GM18517 (cell line): ENCODE measurements around the gene WHAMM.
"Not testable (repeated sequence)": the region's sequence is repeated elsewhere in the genome, so short reads cannot be mapped to it uniquely, and the experiment has no call there.

ENCODE experiments used
- ATAC-seq: cut with Tn5 transposase; IDR thresholded peaks from one replicate; pipeline ENCODE4 v1.9.1; 2021; ENCODE audit warnings: mild to moderate bottlenecking, moderate library complexity; ENCODE audit not compliant: unreplicated experiment

Gene WHAMM

DNA sequence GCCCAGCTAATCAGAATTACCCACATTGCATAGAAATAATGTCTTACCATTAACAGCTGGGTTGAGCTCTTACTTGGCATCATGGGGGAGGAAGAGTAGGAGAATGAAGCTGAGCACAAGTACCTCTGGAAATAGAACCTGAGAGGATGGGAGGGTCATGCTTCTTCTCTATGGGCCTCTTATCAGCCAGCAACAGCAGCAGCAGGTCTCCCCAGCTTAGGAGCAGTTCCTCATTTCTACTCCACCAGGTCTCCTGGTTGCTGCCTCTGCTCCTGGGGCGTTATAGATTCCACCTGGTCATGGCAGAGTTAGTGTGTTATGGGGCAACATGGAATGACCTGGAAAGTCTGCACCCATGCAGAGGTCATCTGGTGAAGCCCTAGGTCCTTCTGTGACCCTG lies 6.9 kb upstream of the WHAMM start:
- ATAC-seq: no peak

DNA sequence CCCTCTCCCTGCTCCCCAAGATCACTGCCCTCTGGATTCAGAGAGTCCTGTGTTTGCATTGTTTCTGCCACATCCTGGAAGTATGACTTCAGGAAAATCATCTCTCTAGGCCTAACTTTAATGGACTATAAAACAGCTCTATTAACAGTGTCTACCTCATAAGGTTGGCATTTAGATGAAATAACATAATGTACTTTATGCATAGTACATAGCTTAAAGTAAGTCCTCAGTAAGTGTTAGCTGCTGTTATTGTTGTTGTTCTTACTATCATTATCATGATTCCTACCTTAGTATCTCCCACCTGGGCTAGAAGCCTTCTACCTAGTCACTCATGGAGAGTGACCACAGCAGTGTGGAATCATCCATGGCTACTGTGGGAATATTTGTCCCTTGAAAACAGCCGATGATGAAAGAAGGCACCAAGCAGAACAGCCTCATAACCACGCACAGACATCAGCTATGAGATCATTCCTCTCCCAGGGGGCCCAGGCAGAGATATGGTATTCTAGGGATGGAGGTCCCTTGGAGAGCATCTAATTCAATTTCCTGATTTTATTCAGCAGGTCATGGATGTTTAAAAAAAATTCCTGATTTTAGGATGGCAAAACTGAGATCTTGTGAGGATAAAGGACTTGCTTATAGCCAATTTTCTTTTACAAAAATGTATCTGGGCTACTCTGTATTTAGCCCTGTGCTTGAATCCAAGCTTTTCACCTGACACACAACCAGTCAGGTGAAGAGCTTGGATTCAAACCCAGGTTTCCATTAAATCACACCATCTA lies 5.4 kb upstream of the WHAMM start:
- no peak for ATAC-seq

DNA sequence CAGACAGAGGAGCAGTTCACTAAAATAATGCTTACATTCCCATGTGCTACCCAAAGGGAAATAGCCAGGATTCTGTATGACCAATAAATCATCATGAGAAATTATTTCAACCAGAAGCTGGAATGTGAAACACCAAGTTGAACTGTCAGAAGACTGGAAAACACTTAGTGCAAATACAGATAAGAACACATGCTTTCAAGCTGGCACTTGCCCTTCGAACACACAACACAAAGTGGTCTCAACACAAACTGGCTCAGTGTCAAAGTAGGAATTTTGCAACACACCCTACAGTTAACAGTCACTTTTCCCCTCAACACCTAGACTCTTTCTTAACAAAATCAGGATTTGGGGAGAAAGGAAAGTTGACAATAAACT lies 4.9 kb upstream of the WHAMM start:
- ATAC-seq: no peak

DNA sequence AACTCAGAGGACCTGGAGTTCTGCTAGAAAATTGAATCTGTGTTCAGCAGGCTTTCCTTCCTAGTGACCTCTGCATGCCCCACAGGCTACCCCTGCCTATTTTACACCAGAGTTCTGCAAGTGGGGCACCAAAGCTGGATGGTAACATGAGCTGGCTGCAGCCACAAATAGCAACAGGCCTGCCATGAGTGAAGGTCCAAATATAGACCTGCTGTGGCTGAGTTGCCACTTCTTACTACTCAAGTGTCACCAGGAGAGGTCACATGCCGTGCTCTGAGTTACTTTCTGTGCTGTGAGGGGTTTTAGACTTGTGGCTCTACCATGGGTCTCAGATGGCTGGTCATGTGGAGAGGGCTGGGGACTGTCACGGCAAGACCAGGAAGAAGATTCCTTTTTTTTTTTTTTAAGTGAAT lies 3.4 kb upstream of the WHAMM start, which contains the start of gene FSD2:
TSS of gene FSD2 (minus strand) at position 76 of the 413 bp plus-strand sequence. CDS start 18,679 bp downstream, outside the sequence.
- peak; percentile 49 for ATAC-seq

DNA sequence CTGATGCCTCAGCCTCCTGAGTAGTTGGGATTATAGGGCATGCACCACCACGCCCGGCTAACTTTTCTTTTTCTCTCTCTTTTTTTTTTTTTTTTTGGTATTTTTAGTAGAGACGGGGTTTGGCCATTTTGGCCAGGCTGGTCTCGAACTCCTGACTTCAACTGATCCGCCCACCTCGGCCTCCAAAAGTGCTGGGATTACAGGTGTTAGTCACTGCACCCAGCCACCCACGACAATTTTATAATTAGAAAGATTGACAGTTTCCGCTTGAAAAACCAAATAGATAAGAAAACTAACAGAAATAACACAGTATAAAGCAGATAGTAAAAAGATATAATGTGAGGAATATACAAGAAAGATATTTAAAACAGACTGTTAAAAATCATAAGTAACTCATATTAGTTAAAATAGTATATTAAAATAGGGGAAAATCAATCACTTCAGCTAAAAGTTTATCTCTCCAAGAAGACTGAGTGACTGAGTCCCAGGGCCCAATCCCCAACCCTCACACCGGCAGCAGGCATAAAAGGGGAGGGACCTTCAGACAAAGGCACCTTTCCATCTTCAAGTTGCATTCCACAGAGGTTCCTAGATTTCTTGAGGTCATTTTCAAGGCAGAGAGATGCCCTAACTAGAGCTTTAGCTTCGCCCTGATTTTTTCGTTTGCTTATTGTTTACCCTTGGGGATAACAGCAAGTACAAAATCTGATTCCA lies 1.4 kb upstream of the WHAMM start:
- no peak for ATAC-seq

DNA sequence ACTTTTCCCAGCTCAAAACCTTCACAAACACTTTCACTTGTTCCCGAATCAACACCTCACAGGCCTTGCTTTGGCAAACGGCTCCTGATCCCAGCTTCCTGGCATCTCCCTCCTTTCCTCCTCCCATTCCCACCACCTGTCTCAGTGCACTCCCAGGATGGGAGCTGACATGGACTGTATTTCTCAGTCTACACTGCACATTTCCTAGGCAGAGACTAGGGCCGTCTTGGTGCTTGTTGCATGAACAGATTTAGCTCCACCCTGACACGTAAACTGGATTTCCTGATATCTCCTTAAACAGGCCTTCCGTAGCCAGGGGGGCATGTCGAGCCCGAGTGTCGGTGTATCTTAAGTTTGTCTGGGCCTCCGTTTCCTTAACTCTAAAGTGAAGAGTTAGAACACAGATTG lies 790 bp upstream of the WHAMM start:
- no peak for ATAC-seq

DNA sequence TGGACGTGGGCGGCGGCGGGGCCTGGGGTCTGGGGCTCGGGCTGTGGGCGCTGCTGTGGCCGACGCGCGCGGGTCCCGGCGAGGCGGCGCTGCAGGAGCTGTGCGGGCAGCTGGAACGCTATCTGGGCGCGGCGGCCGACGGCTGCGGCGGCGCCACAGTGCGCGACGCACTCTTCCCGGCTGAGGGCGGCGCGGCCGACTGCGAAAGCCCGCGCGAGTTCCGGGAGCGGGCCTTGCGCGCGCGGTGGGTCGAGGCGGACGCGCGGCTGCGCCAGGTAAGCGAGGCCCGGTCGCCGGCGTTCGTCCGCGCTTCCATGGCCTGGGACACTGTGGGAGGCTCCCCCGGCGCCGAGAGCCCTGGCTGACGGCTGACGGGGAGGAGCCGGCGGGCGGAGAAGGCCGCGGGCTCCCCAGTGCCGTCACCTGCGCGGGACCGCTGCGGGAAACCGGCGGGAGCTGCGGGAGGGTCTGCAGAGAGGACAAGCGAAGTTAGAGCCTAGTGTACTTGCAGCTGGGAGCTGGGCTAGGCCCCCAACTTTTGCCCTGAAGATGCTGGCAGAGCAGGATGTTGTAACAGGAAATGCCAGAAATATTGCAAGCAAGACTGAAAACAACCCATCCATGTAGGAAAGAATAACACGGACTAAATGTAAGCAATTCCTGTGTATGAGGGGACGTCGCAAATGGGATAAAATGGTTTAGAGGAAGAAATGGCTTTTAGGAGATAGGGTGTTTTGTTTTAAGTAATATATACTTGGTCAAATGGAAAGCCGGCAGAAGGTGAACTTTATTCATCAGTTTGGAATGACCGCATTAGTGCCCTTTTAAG lies 847 bp downstream of the WHAMM start:
- ATAC-seq: peak; percentile 14

DNA sequence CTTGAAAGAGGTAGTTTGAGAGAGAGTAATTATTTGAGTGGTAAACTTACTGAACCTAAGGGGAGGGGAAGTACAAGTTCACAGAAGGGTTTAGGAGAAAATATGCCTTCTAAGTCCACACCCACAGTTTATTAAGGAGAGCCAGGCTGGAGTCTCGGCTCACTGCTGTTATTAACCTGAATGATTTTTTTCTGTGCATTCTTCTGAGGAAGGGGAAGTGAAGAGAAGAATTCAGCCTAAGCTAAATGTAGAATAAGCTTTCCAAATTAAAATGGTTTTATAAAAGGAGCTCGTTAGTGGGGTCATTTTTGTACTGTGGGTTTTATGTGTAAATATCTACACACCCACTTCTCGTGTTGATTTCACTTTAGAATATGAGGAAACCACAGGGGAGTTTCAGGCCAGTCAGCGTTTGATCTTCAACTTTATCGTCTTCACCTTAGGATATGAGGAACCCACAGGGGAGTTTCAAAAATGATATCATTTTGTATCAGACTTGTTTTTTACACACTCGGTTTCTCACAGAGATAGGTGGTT lies 1.5 kb downstream of the WHAMM start:
- no peak for ATAC-seq

DNA sequence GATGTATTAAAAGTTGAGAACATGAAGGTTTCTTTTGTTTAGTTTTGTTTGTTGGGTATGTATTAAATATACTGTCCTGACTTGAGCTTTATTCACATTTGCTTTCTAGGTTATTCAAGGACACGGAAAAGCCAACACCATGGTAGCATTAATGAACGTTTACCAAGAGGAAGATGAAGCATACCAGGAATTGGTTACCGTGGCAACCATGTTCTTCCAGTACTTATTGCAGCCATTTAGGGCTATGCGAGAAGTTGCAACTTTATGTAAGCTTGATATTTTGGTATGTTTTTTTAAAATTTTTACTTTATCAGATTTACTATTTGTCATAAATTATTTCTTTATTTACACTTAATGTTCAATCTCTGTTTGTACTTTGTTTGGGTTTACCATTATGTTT lies 3.6 kb downstream of the WHAMM start:
- ATAC-seq: no peak

DNA sequence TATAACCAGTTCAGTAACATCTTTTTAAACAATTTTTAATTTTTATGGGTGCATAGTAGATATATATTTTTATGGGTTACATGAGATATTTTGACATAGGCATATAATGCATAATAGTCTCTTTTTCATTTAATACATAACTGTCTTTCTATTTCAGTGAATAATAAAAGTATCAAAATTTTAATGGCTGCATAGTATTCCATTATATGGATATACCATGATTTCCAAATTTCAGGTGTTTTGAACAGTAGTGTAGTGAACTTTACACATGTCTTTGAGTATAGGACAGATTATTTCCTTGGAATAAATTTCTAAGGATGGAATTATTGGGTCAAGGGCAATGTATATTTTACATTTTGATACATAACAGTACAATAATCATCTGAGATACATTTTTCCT lies 10.7 kb downstream of the WHAMM start:
- ATAC-seq: no peak

DNA sequence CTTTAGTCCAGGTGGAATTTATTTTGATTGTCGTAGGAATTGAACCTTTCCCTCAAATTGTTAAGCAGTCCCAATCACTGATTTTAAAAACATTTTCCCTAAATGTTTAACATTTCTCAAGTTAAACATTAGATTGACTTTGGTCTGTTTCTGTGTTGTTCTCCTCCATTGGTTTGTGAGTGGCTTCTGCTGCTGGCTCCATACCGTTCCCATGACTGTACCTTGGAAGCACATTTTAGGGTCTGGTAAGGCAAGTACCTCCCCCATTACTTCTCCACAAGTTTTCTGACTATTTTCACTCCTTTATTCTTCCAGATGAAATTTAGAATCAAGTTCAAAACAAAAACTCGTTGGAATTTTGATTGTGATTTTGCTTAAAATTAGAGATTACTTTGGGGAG lies 12.0 kb downstream of the WHAMM start:
- ATAC-seq: not testable (repeated sequence)

DNA sequence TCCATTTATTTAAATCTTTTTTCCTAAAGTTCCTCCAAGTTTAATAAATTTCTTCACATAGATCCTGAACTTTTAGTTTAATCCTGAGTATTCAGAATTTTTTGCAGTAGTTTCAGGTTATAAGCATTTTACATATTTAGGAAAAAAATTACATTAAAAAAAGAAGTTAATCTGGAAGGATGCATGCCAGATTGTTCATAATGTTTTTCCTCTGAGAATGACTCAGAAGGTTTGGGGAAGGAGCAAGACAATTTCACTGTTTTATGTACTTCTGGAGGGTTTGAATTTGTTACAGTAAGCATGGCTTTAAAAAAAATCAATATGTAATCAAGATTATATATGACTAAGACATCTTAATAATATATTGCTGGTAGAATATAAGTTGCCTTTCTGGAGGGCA lies 12.4 kb downstream of the WHAMM start:
- not testable (repeated sequence) for ATAC-seq

DNA sequence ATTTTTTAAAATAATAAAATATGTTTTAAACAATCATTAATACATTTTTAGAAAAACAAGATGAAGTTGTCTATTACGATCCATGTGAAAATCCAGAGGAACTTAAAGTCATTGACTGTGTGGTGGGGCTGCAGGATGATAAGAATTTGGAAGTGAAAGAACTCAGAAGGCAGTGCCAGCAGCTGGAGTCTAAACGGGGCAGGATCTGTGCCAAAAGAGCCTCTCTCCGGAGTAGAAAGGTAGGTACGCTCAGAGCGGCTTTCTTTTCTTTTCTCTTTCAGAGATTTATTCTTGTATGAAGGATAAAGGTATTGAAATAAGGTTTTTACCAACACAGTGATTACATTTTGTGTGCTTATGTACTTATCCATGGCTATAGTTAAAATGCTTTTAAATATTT lies 13.6 kb downstream of the WHAMM start:
- ATAC-seq: no peak

DNA sequence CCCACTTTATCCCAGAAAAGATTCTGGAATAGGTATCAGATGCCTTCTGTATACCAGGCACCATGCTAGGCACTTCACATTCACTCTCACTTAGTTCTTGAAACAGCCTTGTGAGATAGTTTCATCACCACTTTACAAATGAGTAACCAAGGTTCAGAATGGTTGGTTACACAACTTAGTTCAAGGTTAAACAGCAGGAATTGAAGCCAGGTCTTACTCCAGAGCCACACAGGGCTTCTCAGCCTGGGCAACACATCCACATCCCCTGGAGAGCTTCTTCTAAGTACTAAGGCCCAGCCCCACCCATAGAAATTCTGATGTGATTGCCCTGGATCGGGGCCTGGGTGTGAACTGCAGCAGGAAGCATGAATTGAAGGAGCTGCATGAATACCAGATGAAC lies 18.6 kb downstream of the WHAMM start:
- ATAC-seq: no peak

DNA sequence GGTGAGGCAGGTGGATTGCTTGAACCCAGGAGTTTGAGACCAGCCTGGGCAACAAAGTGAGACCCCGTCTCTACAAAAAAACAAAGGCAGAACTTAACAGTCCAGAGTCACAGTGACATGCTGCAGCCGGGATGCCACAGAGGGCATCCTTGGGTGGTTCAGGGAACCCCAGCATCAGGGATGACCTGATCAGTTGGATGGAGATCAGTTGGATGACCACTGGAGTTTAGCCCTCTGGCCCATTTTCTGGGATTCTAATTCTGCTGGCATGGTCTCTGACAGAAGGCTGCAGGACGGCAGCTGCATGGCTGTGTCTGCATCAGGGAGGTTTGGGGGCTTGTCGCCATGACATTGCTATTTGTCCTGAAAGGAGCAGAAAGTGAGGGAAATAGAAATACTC lies 19.8 kb downstream of the WHAMM start:
- no peak for ATAC-seq

DNA sequence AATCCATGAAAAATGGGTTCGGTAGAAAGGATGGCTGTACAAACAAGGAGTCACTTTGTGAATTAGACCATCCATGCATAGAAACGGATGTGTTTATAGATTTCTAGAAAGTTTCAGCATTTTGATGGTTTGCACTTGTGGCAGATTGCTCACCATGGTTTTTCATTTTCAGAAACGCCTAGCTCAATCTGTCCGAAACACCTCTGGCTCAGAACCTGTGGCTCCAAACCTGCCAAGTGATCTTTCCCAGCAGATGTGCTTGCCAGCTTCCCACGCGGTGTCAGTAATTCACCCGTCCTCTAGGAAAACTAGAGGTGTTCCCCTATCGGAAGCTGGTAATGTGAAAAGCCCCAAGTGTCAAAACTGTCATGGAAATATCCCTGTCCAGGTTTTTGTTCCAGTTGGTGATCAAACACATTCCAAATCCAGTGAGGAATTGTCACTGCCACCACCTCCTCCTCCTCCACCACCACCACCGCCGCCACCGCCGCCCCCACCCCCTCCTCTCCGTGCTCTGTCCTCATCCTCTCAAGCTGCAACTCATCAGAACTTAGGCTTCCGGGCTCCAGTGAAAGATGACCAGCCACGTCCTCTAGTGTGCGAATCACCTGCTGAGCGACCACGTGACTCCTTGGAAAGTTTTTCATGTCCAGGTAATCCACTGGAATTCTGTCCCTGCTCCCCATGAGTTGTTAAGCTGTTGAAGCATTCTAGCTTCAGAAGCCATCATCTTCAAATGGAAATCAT lies 21.2 kb downstream of the WHAMM start:
- ATAC-seq: no peak

DNA sequence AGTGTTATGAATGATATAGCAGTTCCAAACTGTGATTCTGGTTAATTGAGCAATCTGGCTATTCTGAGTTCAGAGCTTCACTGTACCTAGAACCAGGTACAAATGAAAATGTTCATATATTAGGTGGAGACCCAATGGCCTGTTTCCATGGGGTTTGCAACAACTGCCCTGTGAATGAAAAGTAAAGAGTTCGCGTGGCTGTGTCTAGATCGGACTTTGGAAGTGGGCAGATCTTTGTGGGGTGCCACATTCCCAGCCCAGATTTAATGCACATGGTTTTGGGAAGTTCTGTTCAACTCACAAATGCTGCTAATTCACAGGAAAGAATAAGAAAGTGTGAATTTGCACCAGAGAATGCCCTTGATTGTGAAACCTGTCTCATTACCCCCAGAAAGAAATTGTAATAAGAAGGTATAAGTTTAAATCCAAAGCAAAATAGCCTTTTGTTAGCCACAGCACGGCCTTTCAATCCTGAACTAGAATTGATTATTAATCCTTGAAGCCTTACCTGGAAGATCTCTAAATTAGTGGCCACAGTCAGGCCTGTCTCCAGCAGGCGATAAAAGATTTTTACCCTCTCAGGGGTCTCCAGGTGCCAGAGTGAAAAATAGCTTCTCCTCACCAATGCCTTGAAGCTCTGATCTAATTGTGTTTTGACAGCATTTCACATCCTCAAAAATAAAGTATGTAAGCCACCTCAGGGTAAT lies 22.6 kb downstream of the WHAMM start:
- no peak for ATAC-seq

DNA sequence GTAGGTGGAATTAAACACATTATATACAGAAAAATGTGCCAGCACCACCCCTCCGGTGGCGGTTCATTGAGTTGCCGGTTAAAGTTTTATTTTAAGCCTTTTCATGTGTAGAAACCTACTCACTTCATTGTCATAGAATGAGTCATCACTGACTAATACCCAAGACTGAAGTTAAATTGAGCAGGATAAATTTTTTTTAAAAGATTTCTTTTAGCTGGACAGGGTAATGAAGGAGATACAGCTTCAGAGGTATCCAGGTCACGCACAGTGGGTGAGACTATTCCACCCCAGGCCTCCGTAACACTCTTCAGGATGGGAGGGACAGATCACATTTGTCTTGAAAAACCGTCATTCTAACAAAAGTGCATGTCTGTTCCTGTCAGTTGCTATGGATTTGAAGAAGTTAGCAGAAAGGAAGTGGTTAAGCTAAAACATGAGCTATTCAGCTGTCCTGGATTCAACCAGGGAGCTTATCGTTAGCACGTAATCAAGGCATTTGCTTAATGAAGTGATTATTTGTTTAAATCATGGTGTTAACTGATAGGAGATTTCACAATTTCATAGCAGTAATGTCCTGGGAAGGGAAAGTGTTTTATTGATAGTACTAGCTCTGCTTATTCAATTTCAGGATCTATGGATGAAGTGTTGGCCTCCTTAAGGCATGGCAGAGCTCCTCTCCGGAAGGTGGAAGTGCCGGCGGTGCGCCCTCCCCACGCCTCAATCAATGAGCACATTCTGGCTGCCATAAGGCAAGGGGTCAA lies 23.4 kb downstream of the WHAMM start:
- ATAC-seq: peak; percentile 84

DNA sequence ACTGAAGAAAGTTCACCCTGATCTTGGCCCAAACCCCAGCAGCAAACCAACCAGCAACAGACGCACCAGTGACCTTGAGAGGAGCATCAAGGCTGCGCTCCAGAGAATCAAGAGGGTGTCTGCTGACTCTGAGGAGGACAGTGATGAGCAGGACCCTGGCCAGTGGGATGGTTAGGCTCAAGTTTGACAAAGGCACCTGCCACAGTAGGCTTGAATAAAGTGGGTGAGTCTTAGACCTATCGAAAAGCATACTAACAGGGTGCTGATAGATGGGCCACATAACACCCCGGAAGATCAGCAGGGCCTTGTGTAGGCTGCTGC lies 23.9 kb downstream of the WHAMM start:
- no peak for ATAC-seq
